ENCODE measurements around the gene DDX23. TPM values are rescaled to one million over a fixed set of nuclear protein-coding genes. Genes with fewer than 3 reads are reported as not detected.

Gene DDX23
- total RNA-seq, 1 experiment from 2014 or later: 98.1 TPM

DNA sequence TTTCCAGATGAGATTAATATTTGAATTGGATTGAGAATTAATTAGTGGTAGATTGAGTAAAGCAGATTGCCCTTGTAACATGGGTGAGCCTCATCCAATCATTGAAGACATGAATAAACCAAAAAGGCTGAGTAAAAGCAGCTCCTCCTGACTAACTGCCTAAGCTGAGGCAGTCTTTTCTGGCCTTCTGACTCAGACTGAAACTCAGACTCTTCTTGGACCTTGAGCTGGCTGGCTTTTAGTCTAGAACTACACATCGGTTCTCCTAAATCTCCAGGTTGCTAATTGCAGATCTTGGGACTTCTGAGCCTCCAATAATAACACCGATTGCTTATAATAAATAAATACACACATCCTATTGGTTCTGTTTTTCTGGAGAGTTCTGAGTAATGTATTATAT, 49.3 kb upstream of the DDX23 start:
- Histone ChIP-seq H4K8ac (replicated peaks; ENCODE audit: insufficient read length, low read depth, low read length) (no peak overlapping the region), H4K91ac (ENCODE audit: insufficient read length, low read depth, low read length) (no peak overlapping the region), H3K18ac (ENCODE audit: insufficient read length, low read depth, low read length) (no peak overlapping the region), H4K5ac (ENCODE audit: insufficient read length, low read depth, low read length) (no peak overlapping the region), H3K79me2 (ENCODE audit: insufficient read depth, low read length) (no peaks in the 10 kb centered on the region), H2BK20ac (ENCODE audit: low read depth, low read length, poor library complexity, severe bottlenecking) (no peak overlapping the region), H3K4me1 (ENCODE audit: insufficient read depth, low read length) (no peaks in the 10 kb centered on the region), H3K27ac (ENCODE audit: insufficient read length, low read depth, low read length) (no peak overlapping the region), H3K14ac (ENCODE audit: insufficient read depth, low read length) (no peak overlapping the region), H3K23me2 (ENCODE audit: insufficient read length, low read depth, low read length, poor library complexity, severe bottlenecking) (no peaks in the 10 kb centered on the region), H4K20me1 (ENCODE audit: control insufficient read depth, insufficient read depth, insufficient read length) (no peaks in the 10 kb centered on the region), H2BK12ac (ENCODE audit: insufficient read length, low read depth, low read length) (no peak overlapping the region), H3K27me3 (ENCODE audit: insufficient read depth, low read length) (no peaks in the 10 kb centered on the region), H2AK5ac (ENCODE audit: insufficient read length, low read length) (no peak overlapping the region), H2BK120ac (ENCODE audit: low read depth, low read length, poor library complexity, severe bottlenecking) (no peak overlapping the region), H3K9ac (ENCODE audit: extremely low read depth, insufficient read length, low read length) (no peak overlapping the region), H3T11ph (ENCODE audit: low read length) (no peak overlapping the region), H3K23ac (ENCODE audit: insufficient read length, low read depth, low read length) (no peak overlapping the region), H2AFZ (ENCODE audit: low read length) (no peak overlapping the region), H3K56ac (ENCODE audit: insufficient read length, low read depth, low read length) (no peak overlapping the region), H2BK15ac (ENCODE audit: low read depth, low read length) (no peak overlapping the region), H3K4ac (ENCODE audit: low read depth, low read length) (no peak overlapping the region), H2BK5ac (ENCODE audit: insufficient read length, low read length) (no peak overlapping the region), H3K4me2 (ENCODE audit: insufficient read depth, insufficient read length, low read length) (no peak overlapping the region), H3K79me1 (ENCODE audit: insufficient read depth, low read depth, low read length, poor library complexity, severe bottlenecking) (no peaks in the 10 kb centered on the region), H3K9me3 (ENCODE audit: control insufficient read depth, low read depth, low read length) (no peaks in the 10 kb centered on the region)
- no peak for DNase-seq
- Mint-ChIP-seq H3K36me3 (ENCODE audit: insufficient read depth in 1 of 3, low read depth in 3 of 3) (no peaks in the 10 kb centered on the region), H3K9me3 (no peaks in the 10 kb centered on the region; a peak in 1 of 5 replicates), H3K4me3 (no peak overlapping the region), H3K4me1 (0 out of 4 replicates have a peak, but pooled peaks cover 0 to 4% of the 10 kb centered on the region in 2 experiments), H3K27ac (no peak overlapping the region), H3K27me3 (ENCODE audit: low read depth) (peaks cover 32% of the 10 kb centered on the region)
- TF ChIP-seq, protein P1, sequence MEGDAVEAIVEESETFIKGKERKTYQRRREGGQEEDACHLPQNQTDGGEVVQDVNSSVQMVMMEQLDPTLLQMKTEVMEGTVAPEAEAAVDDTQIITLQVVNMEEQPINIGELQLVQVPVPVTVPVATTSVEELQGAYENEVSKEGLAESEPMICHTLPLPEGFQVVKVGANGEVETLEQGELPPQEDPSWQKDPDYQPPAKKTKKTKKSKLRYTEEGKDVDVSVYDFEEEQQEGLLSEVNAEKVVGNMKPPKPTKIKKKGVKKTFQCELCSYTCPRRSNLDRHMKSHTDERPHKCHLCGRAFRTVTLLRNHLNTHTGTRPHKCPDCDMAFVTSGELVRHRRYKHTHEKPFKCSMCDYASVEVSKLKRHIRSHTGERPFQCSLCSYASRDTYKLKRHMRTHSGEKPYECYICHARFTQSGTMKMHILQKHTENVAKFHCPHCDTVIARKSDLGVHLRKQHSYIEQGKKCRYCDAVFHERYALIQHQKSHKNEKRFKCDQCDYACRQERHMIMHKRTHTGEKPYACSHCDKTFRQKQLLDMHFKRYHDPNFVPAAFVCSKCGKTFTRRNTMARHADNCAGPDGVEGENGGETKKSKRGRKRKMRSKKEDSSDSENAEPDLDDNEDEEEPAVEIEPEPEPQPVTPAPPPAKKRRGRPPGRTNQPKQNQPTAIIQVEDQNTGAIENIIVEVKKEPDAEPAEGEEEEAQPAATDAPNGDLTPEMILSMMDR (conservative IDR thresholded peaks at IDR 0.05): no peak
- no CpG with 5 or more reads among the region's 2 CpGs for WGBS (ENCODE audit: extremely low coverage, insufficient read length, low lambda C conversion rate)

Data from H9 (cell line).